ENCODE results near the gene MYO7B. TPM values are rescaled to one million over a fixed set of nuclear protein-coding genes. Genes with fewer than 3 reads are reported as not detected.

MYO7B gene
- total RNA-seq, 2 experiments from 2014 or later, result 0.37 to 0.41 TPM

- Mint-ChIP-seq H3K9me3 (no peaks in the 10 kb centered on the region), H3K27me3 (ENCODE audit: low read depth) (no peaks in the 10 kb centered on the region), H3K4me1 (ENCODE audit: low read depth) (peaks cover 11% of the 10 kb centered on the region), H3K4me3 (no peak overlapping the region), H3K27ac (no peak overlapping the region), H3K36me3 (ENCODE audit: low read depth) (no peaks in the 10 kb centered on the region)
- DNase-seq, result no peak
- CTCF ChIA-PET, result interaction anchor here (2.5 kb wide), 1 partner anchor 11 kb away, joined by 12 read pairs; no protein-coding TSS in a partner anchor
- intact Hi-C loops (cut with micrococcal nuclease), result no loop called here
Observed at GRCh38 chr2:127580167-127581049, 44.9 kb downstream of the MYO7B start.

- H3K27me3 Mint-ChIP-seq (ENCODE audit: low read depth), result no peaks in the 10 kb centered on the region
- no peak for DNase-seq
- H3K4me1 Mint-ChIP-seq (ENCODE audit: low read depth), result peaks cover 5% of the 10 kb centered on the region
- no peaks in the 10 kb centered on the region for H3K9me3 Mint-ChIP-seq
- no peaks in the 10 kb centered on the region for H3K36me3 Mint-ChIP-seq (ENCODE audit: low read depth)
- no peak overlapping the region for H3K27ac Mint-ChIP-seq
- H3K4me3 Mint-ChIP-seq, result no peak overlapping the region
- CTCF ChIA-PET, result no interaction called here
- intact Hi-C loops (cut with micrococcal nuclease), result no loop called here
Observed at GRCh38 chr2:127581050-127581345, 45.5 kb downstream of the MYO7B start.

GRCh38 chr2:127581516-127582490 lies 46.3 kb downstream of the MYO7B start:
- intact Hi-C loops (cut with micrococcal nuclease), result no loop called here
- no peak overlapping the region for H3K27ac Mint-ChIP-seq
- CTCF ChIA-PET, result interaction anchor here (1.6 kb wide), 1 partner anchor 9 kb away, joined by 8 read pairs; no protein-coding TSS in a partner anchor
- H3K4me1 Mint-ChIP-seq (ENCODE audit: low read depth), result peaks cover 2% of the 10 kb centered on the region
- no peaks in the 10 kb centered on the region for H3K9me3 Mint-ChIP-seq
- no peaks in the 10 kb centered on the region for H3K36me3 Mint-ChIP-seq (ENCODE audit: low read depth)
- no peaks in the 10 kb centered on the region for H3K27me3 Mint-ChIP-seq (ENCODE audit: low read depth)
- DNase-seq, result no peak
- H3K4me3 Mint-ChIP-seq, result no peak overlapping the region

GRCh38 chr2:127582863-127583861 lies 47.7 kb downstream of the MYO7B start:
- no peaks in the 10 kb centered on the region for H3K4me1 Mint-ChIP-seq (ENCODE audit: low read depth)
- no peak for DNase-seq
- CTCF ChIA-PET, result interaction anchor here (1.2 to 1.6 kb wide), 2 partner anchors 8 to 10 kb away, joined by 3 to 8 read pairs; no protein-coding TSS in a partner anchor
- no peak overlapping the region for H3K27ac Mint-ChIP-seq
- H3K9me3 Mint-ChIP-seq, result no peaks in the 10 kb centered on the region
- no peaks in the 10 kb centered on the region for H3K27me3 Mint-ChIP-seq (ENCODE audit: low read depth)
- intact Hi-C loops (cut with micrococcal nuclease), result no loop called here
- no peak overlapping the region for H3K4me3 Mint-ChIP-seq
- H3K36me3 Mint-ChIP-seq (ENCODE audit: low read depth), result no peaks in the 10 kb centered on the region

GRCh38 chr2:127584047-127584446 lies 48.6 kb downstream of the MYO7B start:
- Mint-ChIP-seq H3K4me3 (no peak overlapping the region), H3K9me3 (no peaks in the 10 kb centered on the region), H3K4me1 (ENCODE audit: low read depth) (no peaks in the 10 kb centered on the region), H3K36me3 (ENCODE audit: low read depth) (no peaks in the 10 kb centered on the region), H3K27me3 (ENCODE audit: low read depth) (no peaks in the 10 kb centered on the region), H3K27ac (no peak overlapping the region)
- CTCF ChIA-PET, result interaction anchor here (1.2 kb wide), 1 partner anchor 9 kb away, joined by 3 read pairs; no protein-coding TSS in a partner anchor
- intact Hi-C loops (cut with micrococcal nuclease), result no loop called here
- DNase-seq, result no peak

GRCh38 chr2:127584516-127585033 lies 49.1 kb downstream of the MYO7B start:
- CTCF ChIA-PET, result interaction anchor here (1.5 kb wide), 1 partner anchor 66 kb away, joined by 5 read pairs; no protein-coding TSS in a partner anchor
- no peak overlapping the region for H3K27ac Mint-ChIP-seq
- intact Hi-C loops (cut with micrococcal nuclease), result no loop called here
- H3K9me3 Mint-ChIP-seq, result no peaks in the 10 kb centered on the region
- H3K36me3 Mint-ChIP-seq (ENCODE audit: low read depth), result no peaks in the 10 kb centered on the region
- no peak overlapping the region for H3K4me3 Mint-ChIP-seq
- H3K4me1 Mint-ChIP-seq (ENCODE audit: low read depth), result no peaks in the 10 kb centered on the region
- no peak for DNase-seq
- no peaks in the 10 kb centered on the region for H3K27me3 Mint-ChIP-seq (ENCODE audit: low read depth)

GRCh38 chr2:127585270-127585807 lies 49.9 kb downstream of the MYO7B start:
- no peak overlapping the region for H3K27ac Mint-ChIP-seq
- no peaks in the 10 kb centered on the region for H3K4me1 Mint-ChIP-seq (ENCODE audit: low read depth)
- H3K9me3 Mint-ChIP-seq, result no peaks in the 10 kb centered on the region
- intact Hi-C loops (cut with micrococcal nuclease), result no loop called here
- no peaks in the 10 kb centered on the region for H3K36me3 Mint-ChIP-seq (ENCODE audit: low read depth)
- H3K27me3 Mint-ChIP-seq (ENCODE audit: low read depth), result no peaks in the 10 kb centered on the region
- CTCF ChIA-PET, result interaction anchor here (1.5 kb wide), 1 partner anchor 65 kb away, joined by 5 read pairs; no protein-coding TSS in a partner anchor
- H3K4me3 Mint-ChIP-seq, result no peak overlapping the region
- no peak for DNase-seq

GRCh38 chr2:127586136-127586535 lies 50.7 kb downstream of the MYO7B start:
- H3K36me3 Mint-ChIP-seq (ENCODE audit: low read depth), result no peaks in the 10 kb centered on the region

GRCh38 chr2:127586746-127587295 lies 51.3 kb downstream of the MYO7B start:
- DNase-seq, result no peak
- CTCF ChIA-PET, result no interaction called here
- Mint-ChIP-seq H3K9me3 (no peaks in the 10 kb centered on the region), H3K4me3 (no peak overlapping the region), H3K27me3 (ENCODE audit: low read depth) (no peaks in the 10 kb centered on the region), H3K4me1 (ENCODE audit: low read depth) (no peaks in the 10 kb centered on the region), H3K27ac (no peak overlapping the region), H3K36me3 (ENCODE audit: low read depth) (no peaks in the 10 kb centered on the region)
- intact Hi-C loops (cut with micrococcal nuclease), result no loop called here

More at GRCh38 chr2:127586136-127586535, 50.7 kb downstream of the MYO7B start:
- CTCF ChIA-PET, result interaction anchor here (1.5 kb wide), 1 partner anchor 64 kb away, joined by 5 read pairs; no protein-coding TSS in a partner anchor
- Mint-ChIP-seq H3K27me3 (ENCODE audit: low read depth) (no peaks in the 10 kb centered on the region), H3K27ac (no peak overlapping the region), H3K4me1 (ENCODE audit: low read depth) (no peaks in the 10 kb centered on the region), H3K4me3 (no peak overlapping the region), H3K9me3 (no peaks in the 10 kb centered on the region)
- no peak for DNase-seq
- intact Hi-C loops (cut with micrococcal nuclease), result no loop called here

- no peak for DNase-seq
- Mint-ChIP-seq H3K4me3 (no peak overlapping the region), H3K4me1 (ENCODE audit: low read depth) (no peaks in the 10 kb centered on the region), H3K27ac (no peak overlapping the region), H3K9me3 (no peaks in the 10 kb centered on the region), H3K36me3 (ENCODE audit: low read depth) (no peaks in the 10 kb centered on the region), H3K27me3 (ENCODE audit: low read depth) (no peaks in the 10 kb centered on the region)
- intact Hi-C loops (cut with micrococcal nuclease), result no loop called here
- CTCF ChIA-PET, result interaction anchor here (0.7 kb wide), 1 partner anchor 65 kb away, joined by 3 read pairs; no protein-coding TSS in a partner anchor
Observed at GRCh38 chr2:127588241-127588640, 52.8 kb downstream of the MYO7B start.

GRCh38 chr2:127589358-127589757 lies 53.9 kb downstream of the MYO7B start:
- Mint-ChIP-seq H3K27ac (no peak overlapping the region), H3K27me3 (ENCODE audit: low read depth) (no peaks in the 10 kb centered on the region), H3K9me3 (no peaks in the 10 kb centered on the region), H3K4me3 (no peak overlapping the region), H3K4me1 (ENCODE audit: low read depth) (no peaks in the 10 kb centered on the region), H3K36me3 (ENCODE audit: low read depth) (no peaks in the 10 kb centered on the region)
- CTCF ChIA-PET, result interaction anchor here (3.1 kb wide), 1 partner anchor 51 kb away, joined by 30 read pairs; no protein-coding TSS in a partner anchor
- DNase-seq, result no peak
- intact Hi-C loops (cut with micrococcal nuclease), result no loop called here
